ENCODE results near the gene TMC1.
A peak's percentile ranks its signal among the peaks of the same experiment; 100 is the strongest.

The TMC1 gene

GRCh38 chr9:72685911-72686310 is 164.5 kb downstream of the TMC1 start:
- no peak for DNase-seq

- DNase-seq: no peak
Measured at GRCh38 chr9:72687331-72687730, 165.9 kb downstream of the TMC1 start.

GRCh38 chr9:72691671-72692070 is 170.3 kb downstream of the TMC1 start:
- no peak for DNase-seq

- DNase-seq: no peak
Measured at GRCh38 chr9:72695365-72695764, 174.0 kb downstream of the TMC1 start.

GRCh38 chr9:72696511-72696910 is 175.1 kb downstream of the TMC1 start:
- DNase-seq: no peak

GRCh38 chr9:72701510-72701909 is 180.1 kb downstream of the TMC1 start:
- DNase-seq: no peak

GRCh38 chr9:72703574-72703973 is 182.2 kb downstream of the TMC1 start:
- no peak for DNase-seq

GRCh38 chr9:72704688-72705375 is 183.4 kb downstream of the TMC1 start:
- DNase-seq: no peak

GRCh38 chr9:72718503-72718902 is 197.1 kb downstream of the TMC1 start:
- no peak for DNase-seq

GRCh38 chr9:72721067-72721466 is 199.7 kb downstream of the TMC1 start:
- DNase-seq: no peak

- no peak for DNase-seq
Measured at GRCh38 chr9:72726947-72727346, 205.5 kb downstream of the TMC1 start.

GRCh38 chr9:72728031-72728770 is 206.8 kb downstream of the TMC1 start:
- no peak for DNase-seq

GRCh38 chr9:72733895-72734294 is 212.5 kb downstream of the TMC1 start:
- DNase-seq: no peak

GRCh38 chr9:72734631-72735030 is 213.2 kb downstream of the TMC1 start:
- peak; percentile 85 to 86 for DNase-seq

- no peak for DNase-seq
Measured at GRCh38 chr9:72743836-72744235, 222.4 kb downstream of the TMC1 start.

- DNase-seq: no peak
Measured at GRCh38 chr9:72749276-72749675, 227.9 kb downstream of the TMC1 start.

GRCh38 chr9:72751541-72751940 is 230.1 kb downstream of the TMC1 start:
- no peak for DNase-seq

GRCh38 chr9:72753266-72753893 is 232.0 kb downstream of the TMC1 start:
- no peak for DNase-seq

- no peak for DNase-seq
Measured at GRCh38 chr9:72755836-72756235, 234.4 kb downstream of the TMC1 start.

- no peak for DNase-seq
Measured at GRCh38 chr9:72758944-72759343, 237.5 kb downstream of the TMC1 start.

GRCh38 chr9:72763022-72763421 is 241.6 kb downstream of the TMC1 start:
- DNase-seq: no peak

GRCh38 chr9:72769546-72769945 is 248.1 kb downstream of the TMC1 start:
- no peak for DNase-seq

GRCh38 chr9:72772661-72773060 is 251.3 kb downstream of the TMC1 start:
- DNase-seq: no peak

GRCh38 chr9:72773570-72773969 is 252.2 kb downstream of the TMC1 start:
- DNase-seq: no peak

All from AML-193 (cell line).